Measurements from ENCODE around the gene PRKD3. TPM values are rescaled to one million over a fixed set of nuclear protein-coding genes. Genes with fewer than 3 reads are reported as not detected.

PRKD3 gene
- total RNA-seq, 1 experiment from 2014 or later = 82.1 TPM

DNA sequence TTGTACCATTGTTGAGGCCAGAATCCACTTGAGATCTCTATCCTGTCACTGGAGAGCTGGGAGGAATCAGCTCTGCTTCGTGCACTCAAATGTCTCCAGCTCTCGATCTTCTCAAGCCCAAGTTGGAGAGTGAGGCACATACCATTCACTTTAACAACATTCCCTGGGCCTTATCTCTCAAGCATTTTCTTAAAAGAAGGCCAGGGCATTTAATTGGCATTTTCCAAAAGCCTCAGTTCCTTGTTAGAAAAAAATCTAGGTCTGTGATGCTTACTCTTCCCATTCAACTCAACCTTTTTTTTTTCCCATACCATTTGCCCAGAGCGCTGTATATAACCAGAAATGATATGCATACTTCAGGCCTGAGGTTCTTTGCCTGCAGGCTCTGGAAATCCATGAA lies 29.9 kb upstream of the PRKD3 start (continued):
- TF ChIP-seq NR1H2 (CRISPR knock-in tag; IDR thresholded peaks at IDR 0.05) = no peak
- no peak for TF ChIP-seq USF2 (CRISPR knock-in tag; IDR thresholded peaks at IDR 0.05)
- TF ChIP-seq SMAD3 (CRISPR knock-in tag; IDR thresholded peaks at IDR 0.05; ENCODE audit: borderline replicate concordance) = no peak
- no peak for TF ChIP-seq FOXK1 (CRISPR knock-in tag; IDR thresholded peaks at IDR 0.05)
- no peak for TF ChIP-seq OVOL2 (CRISPR knock-in tag; IDR thresholded peaks at IDR 0.05; ENCODE audit: borderline replicate concordance)
- no peak for TF ChIP-seq AR (CRISPR knock-in tag; IDR thresholded peaks at IDR 0.05)
- TF ChIP-seq PRDM15 (CRISPR knock-in tag; IDR thresholded peaks at IDR 0.05) = no peak
- TF ChIP-seq, protein P1, sequence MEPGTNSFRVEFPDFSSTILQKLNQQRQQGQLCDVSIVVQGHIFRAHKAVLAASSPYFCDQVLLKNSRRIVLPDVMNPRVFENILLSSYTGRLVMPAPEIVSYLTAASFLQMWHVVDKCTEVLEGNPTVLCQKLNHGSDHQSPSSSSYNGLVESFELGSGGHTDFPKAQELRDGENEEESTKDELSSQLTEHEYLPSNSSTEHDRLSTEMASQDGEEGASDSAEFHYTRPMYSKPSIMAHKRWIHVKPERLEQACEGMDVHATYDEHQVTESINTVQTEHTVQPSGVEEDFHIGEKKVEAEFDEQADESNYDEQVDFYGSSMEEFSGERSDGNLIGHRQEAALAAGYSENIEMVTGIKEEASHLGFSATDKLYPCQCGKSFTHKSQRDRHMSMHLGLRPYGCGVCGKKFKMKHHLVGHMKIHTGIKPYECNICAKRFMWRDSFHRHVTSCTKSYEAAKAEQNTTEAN (CRISPR knock-in tag; IDR thresholded peaks at IDR 0.05) = no peak
- TF ChIP-seq, protein P2, sequence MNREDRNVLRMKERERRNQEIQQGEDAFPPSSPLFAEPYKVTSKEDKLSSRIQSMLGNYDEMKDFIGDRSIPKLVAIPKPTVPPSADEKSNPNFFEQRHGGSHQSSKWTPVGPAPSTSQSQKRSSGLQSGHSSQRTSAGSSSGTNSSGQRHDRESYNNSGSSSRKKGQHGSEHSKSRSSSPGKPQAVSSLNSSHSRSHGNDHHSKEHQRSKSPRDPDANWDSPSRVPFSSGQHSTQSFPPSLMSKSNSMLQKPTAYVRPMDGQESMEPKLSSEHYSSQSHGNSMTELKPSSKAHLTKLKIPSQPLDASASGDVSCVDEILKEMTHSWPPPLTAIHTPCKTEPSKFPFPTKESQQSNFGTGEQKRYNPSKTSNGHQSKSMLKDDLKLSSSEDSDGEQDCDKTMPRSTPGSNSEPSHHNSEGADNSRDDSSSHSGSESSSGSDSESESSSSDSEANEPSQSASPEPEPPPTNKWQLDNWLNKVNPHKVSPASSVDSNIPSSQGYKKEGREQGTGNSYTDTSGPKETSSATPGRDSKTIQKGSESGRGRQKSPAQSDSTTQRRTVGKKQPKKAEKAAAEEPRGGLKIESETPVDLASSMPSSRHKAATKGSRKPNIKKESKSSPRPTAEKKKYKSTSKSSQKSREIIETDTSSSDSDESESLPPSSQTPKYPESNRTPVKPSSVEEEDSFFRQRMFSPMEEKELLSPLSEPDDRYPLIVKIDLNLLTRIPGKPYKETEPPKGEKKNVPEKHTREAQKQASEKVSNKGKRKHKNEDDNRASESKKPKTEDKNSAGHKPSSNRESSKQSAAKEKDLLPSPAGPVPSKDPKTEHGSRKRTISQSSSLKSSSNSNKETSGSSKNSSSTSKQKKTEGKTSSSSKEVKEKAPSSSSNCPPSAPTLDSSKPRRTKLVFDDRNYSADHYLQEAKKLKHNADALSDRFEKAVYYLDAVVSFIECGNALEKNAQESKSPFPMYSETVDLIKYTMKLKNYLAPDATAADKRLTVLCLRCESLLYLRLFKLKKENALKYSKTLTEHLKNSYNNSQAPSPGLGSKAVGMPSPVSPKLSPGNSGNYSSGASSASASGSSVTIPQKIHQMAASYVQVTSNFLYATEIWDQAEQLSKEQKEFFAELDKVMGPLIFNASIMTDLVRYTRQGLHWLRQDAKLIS (CRISPR knock-in tag; IDR thresholded peaks at IDR 0.05; ENCODE audit: borderline replicate concordance) = no peak
- TF ChIP-seq ZNF512 (CRISPR knock-in tag; IDR thresholded peaks at IDR 0.05; ENCODE audit: borderline replicate concordance) = no peak
- TF ChIP-seq ZNF219 (CRISPR knock-in tag; IDR thresholded peaks at IDR 0.05; ENCODE audit: borderline replicate concordance) = no peak

- H3K9me3 Mint-ChIP-seq = no peaks in the 10 kb centered on the region
- peak overlapping the region; percentile 43; the same call in 1 of the 2 replicates for H3K27ac Mint-ChIP-seq
- DNase-seq (ENCODE audit: low spot score) (no peak), ATAC-seq (no peak)
- peaks cover 3% of the 10 kb centered on the region; the same call in 1 of the 2 replicates for H3K27me3 Mint-ChIP-seq (ENCODE audit: low read depth)
- peaks cover 49% of the 10 kb centered on the region for H3K4me1 Mint-ChIP-seq
- H3K36me3 Mint-ChIP-seq = no peaks in the 10 kb centered on the region
- ChIA-PET CTCF (no interaction called here), POLR2A (no interaction called here)
- no peak overlapping the region for H3K4me3 Mint-ChIP-seq
- TF ChIP-seq OVOL2 (CRISPR knock-in tag; IDR thresholded peaks at IDR 0.05; ENCODE audit: borderline replicate concordance) (no peak), HMGXB4 (CRISPR knock-in tag; IDR thresholded peaks at IDR 0.05) (no peak), RORB (CRISPR knock-in tag; IDR thresholded peaks at IDR 0.05) (no peak), ATF3 (CRISPR knock-in tag; conservative IDR thresholded peaks at IDR 0.05) (no peak)
- TF ChIP-seq, protein P3, sequence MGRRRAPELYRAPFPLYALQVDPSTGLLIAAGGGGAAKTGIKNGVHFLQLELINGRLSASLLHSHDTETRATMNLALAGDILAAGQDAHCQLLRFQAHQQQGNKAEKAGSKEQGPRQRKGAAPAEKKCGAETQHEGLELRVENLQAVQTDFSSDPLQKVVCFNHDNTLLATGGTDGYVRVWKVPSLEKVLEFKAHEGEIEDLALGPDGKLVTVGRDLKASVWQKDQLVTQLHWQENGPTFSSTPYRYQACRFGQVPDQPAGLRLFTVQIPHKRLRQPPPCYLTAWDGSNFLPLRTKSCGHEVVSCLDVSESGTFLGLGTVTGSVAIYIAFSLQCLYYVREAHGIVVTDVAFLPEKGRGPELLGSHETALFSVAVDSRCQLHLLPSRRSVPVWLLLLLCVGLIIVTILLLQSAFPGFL (CRISPR knock-in tag; IDR thresholded peaks at IDR 0.05; ENCODE audit: borderline replicate concordance) = no peak
Observed at GRCh38 chr2:37350034-37350433, 25.4 kb upstream of the PRKD3 start.
